IMR-90 (cell line): ENCODE measurements around the gene OLFML3. TPM values are rescaled to one million over a fixed set of nuclear protein-coding genes. Genes with fewer than 3 reads are reported as not detected.

Experiments
- ATAC-seq: fragments of 200-7000 bp; cut with Tn5 transposase; 2 replicates; pipeline ENCODE4 v1.9.1; 2020; ENCODE audit warnings: low read depth, mild to moderate bottlenecking, moderate library complexity
- BruUV-seq: library from RNA; stranded (reverse); fragments of 400-500 nt; replicated peaks from 2 replicates; lab custom pipeline; 2021; lab: Mats Ljungman, UMichigan
- CTCF ChIA-PET: fragments of 300-600 bp; formaldehyde crosslinking; extraction: SDS; loops from one replicate; lab custom pipeline; 2021; ENCODE audit warnings: antibody characterized with exemption; lab: Yijun Ruan, JAX
- POLR2A ChIA-PET: fragments of 300-600 bp; sonication (Branson Sonifier 250); formaldehyde crosslinking; loops from one replicate; lab custom pipeline; 2022; ENCODE audit warnings: antibody characterized with exemption; ENCODE audit not compliant: unreplicated experiment; lab: Charles Lee
- DNase-seq: peaks from one replicate; pipeline ENCODE4 v3.0.0; 2013
- H2AFZ ChIP-seq: replicated peaks from 2 replicates; pipeline ENCODE3; 2013; ENCODE audit warnings: low read length, mild to moderate bottlenecking; ENCODE audit not compliant: poor library complexity
- H2AK5ac ChIP-seq: 2 replicates; pipeline ENCODE4 v1.6.1; 2013; ENCODE audit warnings: low read depth, low read length, inconsistent platforms
- H2AK9ac ChIP-seq: replicated peaks from 2 replicates; pipeline ENCODE3; 2013; ENCODE audit warnings: mild to moderate bottlenecking, low read depth, low read length, moderate library complexity; ENCODE audit not compliant: poor library complexity
- H2BK120ac ChIP-seq: 2 replicates; pipeline ENCODE4 v1.6.1; 2013; ENCODE audit warnings: low read depth, low read length, inconsistent platforms
- H2BK15ac ChIP-seq: 3 replicates; pipeline ENCODE4 v1.6.1; 2013; ENCODE audit warnings: low read depth, low read length, inconsistent platforms
- H2BK20ac ChIP-seq: 2 replicates; pipeline ENCODE4 v1.6.1; 2013; ENCODE audit warnings: low read depth, mild to moderate bottlenecking, inconsistent platforms, low read length, moderate library complexity
- H2BK5ac ChIP-seq: 2 replicates; pipeline ENCODE4 v1.6.1; 2013; ENCODE audit warnings: mild to moderate bottlenecking, low read depth, low read length, inconsistent platforms; ENCODE audit not compliant: poor library complexity, severe bottlenecking
- H3K14ac ChIP-seq: replicated peaks from 2 replicates; pipeline ENCODE4 v1.6.1; 2013; ENCODE audit warnings: low read depth, low read length, inconsistent platforms
- H3K18ac ChIP-seq: 2 replicates; pipeline ENCODE4 v1.6.1; 2013; ENCODE audit warnings: low read depth, low read length, control low read depth
- H3K23ac ChIP-seq: 2 replicates; pipeline ENCODE4 v1.6.1; 2013; ENCODE audit warnings: low read depth, low read length, inconsistent platforms
- H3K27ac ChIP-seq: 2 replicates; pipeline ENCODE4 v1.5.1; 2013; ENCODE audit warnings: mild to moderate bottlenecking, control low read depth, low read length; ENCODE audit not compliant: insufficient read depth
- H3K27me3 ChIP-seq: 2 replicates; pipeline ENCODE4 v1.6.1; 2013; ENCODE audit warnings: low read length; ENCODE audit not compliant: control insufficient read depth, insufficient read depth
- H3K36me3 ChIP-seq: 2 replicates; pipeline ENCODE4 v1.6.1; 2013; ENCODE audit warnings: low read length, mixed read lengths; ENCODE audit not compliant: control insufficient read depth, insufficient read depth
- H3K4ac ChIP-seq: 2 replicates; pipeline ENCODE4 v1.6.1; 2013; ENCODE audit warnings: low read depth, low read length, inconsistent platforms
- H3K4me1 ChIP-seq: 2 replicates; pipeline ENCODE4 v1.6.1; 2013; ENCODE audit warnings: low read length, mixed read lengths; ENCODE audit not compliant: control insufficient read depth, insufficient read depth
- H3K4me2 ChIP-seq: 2 replicates; pipeline ENCODE4 v1.6.1; 2013; ENCODE audit warnings: low read depth, mild to moderate bottlenecking, control low read depth, low read length, moderate library complexity
- H3K4me3 ChIP-seq: 2 replicates; pipeline ENCODE4 v1.5.1; 2013; ENCODE audit warnings: low read depth, mild to moderate bottlenecking, control low read depth, low read length, moderate library complexity; ENCODE audit not compliant: insufficient read depth
- H3K56ac ChIP-seq: 2 replicates; pipeline ENCODE4 v1.6.1; 2013; ENCODE audit warnings: low read length, inconsistent platforms; ENCODE audit not compliant: insufficient read depth; ENCODE audit errors: extremely low read depth
- H3K79me1 ChIP-seq, 2 experiments: 2 replicates each; pipeline ENCODE4 v1.6.1; 2013; ENCODE audit warnings: low read length in 2 of 2, inconsistent platforms in 1 of 2, low read depth in 1 of 2
- H3K9ac ChIP-seq: 2 replicates; pipeline ENCODE4 v1.6.1; 2013; ENCODE audit warnings: low read depth, low read length, control low read depth
- H3K9me1 ChIP-seq: 2 replicates; pipeline ENCODE4 v1.6.1; 2013; ENCODE audit warnings: low read length, inconsistent platforms; ENCODE audit not compliant: insufficient read depth
- H3K9me3 ChIP-seq: 2 replicates; pipeline ENCODE4 v1.6.1; 2013; ENCODE audit warnings: low read length; ENCODE audit not compliant: control insufficient read depth, insufficient read depth
- H4K20me1 ChIP-seq: 2 replicates; pipeline ENCODE4 v1.6.1; 2013; ENCODE audit warnings: low read length, inconsistent platforms; ENCODE audit not compliant: insufficient read depth
- H4K5ac ChIP-seq: 2 replicates; pipeline ENCODE4 v1.6.1; 2013; ENCODE audit warnings: mild to moderate bottlenecking, low read depth, low read length, control low read depth
- H4K8ac ChIP-seq, 2 experiments: 2 replicates each; pipeline ENCODE4 v1.6.1; 2013; ENCODE audit warnings: low read depth in 2 of 2, low read length in 2 of 2, control low read depth in 1 of 2, inconsistent platforms in 1 of 2
- H4K91ac ChIP-seq: 2 replicates; pipeline ENCODE4 v1.6.1; 2013; ENCODE audit warnings: low read depth, low read length, inconsistent platforms; ENCODE audit not compliant: insufficient read depth
- CTCF ChIP-seq: conservative IDR thresholded peaks from 2 replicates; pipeline ENCODE4 v1.5.1; 2012; ENCODE audit warnings: mild to moderate bottlenecking, low read depth, low read length, improper control_type of control experiment
- FOS ChIP-seq: fragments of 150-350 bp; IDR thresholded peaks from 2 replicates; pipeline ENCODE4 v1.6.1; 2016; ENCODE audit warnings: low read depth, low read length
- MAFK ChIP-seq: IDR thresholded peaks from 2 replicates; pipeline ENCODE4 v1.6.1; 2012; ENCODE audit warnings: low read depth, low read length, improper control_type of control experiment
- MAZ ChIP-seq: IDR thresholded peaks from 2 replicates; pipeline ENCODE4 v1.6.1; 2012; ENCODE audit warnings: low read depth, mild to moderate bottlenecking, low read length, improper control_type of control experiment, moderate library complexity, borderline replicate concordance
- MXI1 ChIP-seq: IDR thresholded peaks from 2 replicates; pipeline ENCODE4 v1.6.1; 2012; ENCODE audit warnings: low read depth, mild to moderate bottlenecking, low read length, moderate library complexity, borderline replicate concordance
- NFE2L2 ChIP-seq: fragments of 150-350 bp; IDR thresholded peaks from 2 replicates; pipeline ENCODE4 v1.6.1; 2016; ENCODE audit warnings: low read depth, mild to moderate bottlenecking, low read length
- POLR2A ChIP-seq: IDR thresholded peaks from 2 replicates; pipeline ENCODE4 v1.6.1; 2012; ENCODE audit warnings: mild to moderate bottlenecking, low read depth, low read length
- RAD21 ChIP-seq: IDR thresholded peaks from 2 replicates; pipeline ENCODE4 v1.6.1; 2012; ENCODE audit warnings: low read length, improper control_type of control experiment
- RCOR1 ChIP-seq: IDR thresholded peaks from 2 replicates; pipeline ENCODE4 v1.6.1; 2012; ENCODE audit warnings: mild to moderate bottlenecking, low read length, improper control_type of control experiment; ENCODE audit not compliant: insufficient replicate concordance
- RFX5 ChIP-seq: IDR thresholded peaks from 2 replicates; pipeline ENCODE4 v1.8.0; 2012; ENCODE audit warnings: low read depth, mild to moderate bottlenecking, low read length, moderate library complexity
- SMC3 ChIP-seq: fragments of 150-350 bp; IDR thresholded peaks from 2 replicates; pipeline ENCODE4 v1.6.1; 2016; ENCODE audit warnings: low read depth, mild to moderate bottlenecking, antibody characterized with exemption, low read length, moderate library complexity
- USF2 ChIP-seq: fragments of 150-350 bp; IDR thresholded peaks from 2 replicates; pipeline ENCODE4 v1.6.1; 2017; ENCODE audit warnings: mild to moderate bottlenecking, antibody characterized with exemption, low read length, low read depth
- WGBS, 2 experiments: methylation state at CpG; one replicate each; pipeline versions ENCODE4 v1.1.5 to v1.1.7; 2013; ENCODE audit warnings: missing lambda C conversion rate in 2 of 2; ENCODE audit not compliant: insufficient read length in 1 of 2; ENCODE audit errors: extremely low coverage in 2 of 2; 5-methylcytosine and 5-hydroxymethylcytosine counted together
- dilution Hi-C: fragments of 300-500 bp; cut with HindIII; formaldehyde crosslinking; loops from one replicate; pipeline ENCODE4 v1.14.3; 2018; ENCODE audit warnings: low sequenced_read_pairs; ENCODE audit not compliant: unreplicated experiment
- in situ Hi-C: fragments of 300-500 bp; cut with MboI; formaldehyde crosslinking; loops from 3 replicates; pipeline ENCODE4 v1.14.3; 2019; ENCODE audit warnings: low sequenced_read_pairs, inconsistent platforms, mixed read lengths
- intact Hi-C: fragments of 100-400 bp; cut with micrococcal nuclease; formaldehyde crosslinking; loops from 2 replicates; pipeline ENCODE4 v1.10.0; 2022
- polyA plus RNA-seq, 3 experiments: library from polyadenylated mRNA; depleted of rRNA; stranded (reverse); fragments of >200 nt; gene quantifications; 2 replicates each; pipeline ENCODE4 v1.2.3, GENCODE V29; 2012; ENCODE audit warnings: low replicate concordance in 1 of 3
- total RNA-seq: library from RNA; depleted of rRNA; stranded (reverse); fragments of >200 nt; gene quantifications from 2 replicates; pipeline ENCODE4 v1.2.3, GENCODE V29; 2012
- TF ChIP-seq, protein P1 (sequence below): fragments of 150-350 bp; IDR thresholded peaks from 2 replicates; pipeline ENCODE4 v1.6.1; 2016; ENCODE audit warnings: low read depth, mild to moderate bottlenecking, low read length, moderate library complexity, borderline replicate concordance

OLFML3 gene
- total and polyA plus RNA-seq, 2 of the 4 experiments (the other 2 are of a cell fraction): 40.9 to 71.3 TPM

DNA sequence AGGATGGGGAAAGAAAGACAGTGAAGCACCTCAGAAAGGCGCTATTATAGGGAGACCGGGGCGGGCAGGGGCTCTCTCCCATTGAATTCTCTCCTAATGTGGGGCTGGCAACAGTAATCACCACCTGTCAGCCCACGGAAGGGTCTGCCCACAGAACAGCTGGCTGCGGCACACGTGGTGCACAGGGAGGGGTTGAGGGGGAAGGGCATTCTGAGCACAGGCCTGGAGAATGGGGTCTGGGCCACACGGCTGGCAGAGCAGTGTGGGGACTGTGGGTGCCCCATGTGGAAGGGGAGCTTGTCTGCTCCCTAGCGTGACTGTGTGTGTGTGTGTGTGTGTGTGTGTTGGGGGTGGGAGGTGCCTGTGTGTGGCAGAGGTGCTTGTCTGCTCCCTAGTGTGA is 4.1 kb downstream of the OLFML3 start:
- Histone ChIP-seq H3K9me1 (peaks cover 12% of the 10 kb centered on the region), H2AFZ (peak overlapping the region; percentile 49), H3K14ac (peak overlapping the region; percentile 38), H3K9me3 (no peaks in the 10 kb centered on the region), H3K9ac (peak overlapping the region; percentile 2; the same call in 1 of the 2 replicates), H4K8ac (peak overlapping the region in 1 of 2 experiments; percentile 47; a peak in 2 of 4 replicates), H4K5ac (peak overlapping the region; percentile 39; the same call in 1 of the 2 replicates), H2AK5ac (peak overlapping the region; percentile 90), H3K27me3 (no peaks in the 10 kb centered on the region), H3K56ac (no peak overlapping the region), H2AK9ac (peak overlapping the region; percentile 45), H3K4me2 (peak overlapping the region; percentile 84; the same call in 1 of the 2 replicates), H3K79me1 (peaks cover 0 to 24% of the 10 kb centered on the region in 2 experiments; a peak in 2 of 4 replicates), H3K18ac (peak overlapping the region; percentile 48; the same call in 1 of the 2 replicates), H2BK20ac (peak overlapping the region; percentile 53; the same call in 1 of the 2 replicates), H3K4ac (peak overlapping the region; percentile 75), H2BK5ac (peak overlapping the region; percentile 59), H3K4me1 (peaks cover 19% of the 10 kb centered on the region), H3K4me3 (no peak overlapping the region), H2BK15ac (peak overlapping the region; percentile 61; the same call in 1 of the 3 replicates), H4K20me1 (no peaks in the 10 kb centered on the region), H3K27ac (peak overlapping the region; percentile 60; the same call in 1 of the 2 replicates), H2BK120ac (peak overlapping the region; percentile 50), H3K23ac (peak overlapping the region; percentile 28; the same call in 1 of the 2 replicates), H4K91ac (peak overlapping the region; percentile 87), H3K36me3 (peaks cover 2% of the 10 kb centered on the region; the same call in 1 of the 2 replicates)
- BruUV-seq: no TSS peak
- TF ChIP-seq MAZ (no peak), MAFK (no peak), USF2 (no peak), FOS (no peak), CTCF (no peak), MXI1 (no peak), NFE2L2 (no peak), SMC3 (no peak), RFX5 (no peak), RAD21 (no peak), RCOR1 (no peak), POLR2A (no peak)
- TF ChIP-seq, protein P1, sequence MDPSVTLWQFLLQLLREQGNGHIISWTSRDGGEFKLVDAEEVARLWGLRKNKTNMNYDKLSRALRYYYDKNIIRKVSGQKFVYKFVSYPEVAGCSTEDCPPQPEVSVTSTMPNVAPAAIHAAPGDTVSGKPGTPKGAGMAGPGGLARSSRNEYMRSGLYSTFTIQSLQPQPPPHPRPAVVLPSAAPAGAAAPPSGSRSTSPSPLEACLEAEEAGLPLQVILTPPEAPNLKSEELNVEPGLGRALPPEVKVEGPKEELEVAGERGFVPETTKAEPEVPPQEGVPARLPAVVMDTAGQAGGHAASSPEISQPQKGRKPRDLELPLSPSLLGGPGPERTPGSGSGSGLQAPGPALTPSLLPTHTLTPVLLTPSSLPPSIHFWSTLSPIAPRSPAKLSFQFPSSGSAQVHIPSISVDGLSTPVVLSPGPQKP: no peak
- dilution Hi-C loops: no loop called here
- DNase-seq (no peak), ATAC-seq (no peak)
- intact Hi-C loops: no loop called here
- CTCF ChIA-PET: no interaction called here
- POLR2A ChIA-PET: no interaction called here
- WGBS, 2 experiments: no CpG with 5 or more reads among the region's 8 CpGs
- in situ Hi-C loops: loop anchor here (5.0 kb wide), 1 partner anchor 299 kb away; no protein-coding TSS in a partner anchor
